ENCODE results near the gene NPIPB8.
"Not testable (repeated sequence)": the region's sequence is repeated elsewhere in the genome, so short reads cannot be mapped to it uniquely, and the experiment has no call there.

The NPIPB8 gene

GRCh38 chr16:28636093-28636823 is 1.6 kb upstream of the NPIPB8 start:
- DNase-seq (ENCODE audit: low read depth): not testable (repeated sequence)

GRCh38 chr16:28638359-28638758 is 494 bp downstream of the NPIPB8 start:
- not testable (repeated sequence) for DNase-seq (ENCODE audit: low read depth)

- not testable (repeated sequence) for DNase-seq (ENCODE audit: low read depth)
Measured at GRCh38 chr16:28639959-28640358, 2.1 kb downstream of the NPIPB8 start.

- DNase-seq (ENCODE audit: low read depth): not testable (repeated sequence)
Measured at GRCh38 chr16:28666264-28666663, 28.4 kb downstream of the NPIPB8 start.

- DNase-seq (ENCODE audit: low read depth): not testable (repeated sequence)
Measured at GRCh38 chr16:28667480-28667879, 29.6 kb downstream of the NPIPB8 start.

GRCh38 chr16:28668199-28668598 is 30.3 kb downstream of the NPIPB8 start:
- DNase-seq (ENCODE audit: low read depth): not testable (repeated sequence)

- not testable (repeated sequence) for DNase-seq (ENCODE audit: low read depth)
Measured at GRCh38 chr16:28688327-28688952, 50.6 kb downstream of the NPIPB8 start.

GRCh38 chr16:28689425-28689824 is 51.6 kb downstream of the NPIPB8 start:
- DNase-seq (ENCODE audit: low read depth): not testable (repeated sequence)

- DNase-seq (ENCODE audit: low read depth): not testable (repeated sequence)
Measured at GRCh38 chr16:28691722-28692121, 53.9 kb downstream of the NPIPB8 start.

- DNase-seq (ENCODE audit: low read depth): not testable (repeated sequence)
Measured at GRCh38 chr16:28693257-28693950, 55.5 kb downstream of the NPIPB8 start.

GRCh38 chr16:28699792-28700191 is 61.9 kb downstream of the NPIPB8 start:
- not testable (repeated sequence) for DNase-seq (ENCODE audit: low read depth)

GRCh38 chr16:28700349-28700748 is 62.5 kb downstream of the NPIPB8 start:
- DNase-seq (ENCODE audit: low read depth): not testable (repeated sequence)

GRCh38 chr16:28701384-28701783 is 63.5 kb downstream of the NPIPB8 start:
- not testable (repeated sequence) for DNase-seq (ENCODE audit: low read depth)

GRCh38 chr16:28704246-28704645 is 66.4 kb downstream of the NPIPB8 start:
- DNase-seq (ENCODE audit: low read depth): not testable (repeated sequence)

Data from GM04503 (cell line).